Activated naive CD8-positive, alpha-beta T cell treated with anti-CD3 and anti-CD28 coated beads for 36 hours (primary cell): ENCODE data around the gene WNT9B. TPM values are rescaled to one million over a fixed set of nuclear protein-coding genes. Genes with fewer than 3 reads are reported as not detected.

ENCODE experiments used
- DNase-seq: peaks from one replicate; pipeline ENCODE4 v3.0.0; 2021
- H3K27ac Mint-ChIP-seq: one replicate; pipeline ENCODE4 v1.8.0; 2022; ENCODE audit warnings: mild to moderate bottlenecking, moderate library complexity, mixed read lengths
- H3K27me3 Mint-ChIP-seq: one replicate; pipeline ENCODE4 v1.8.0; 2022; ENCODE audit warnings: mild to moderate bottlenecking, mixed read lengths
- H3K36me3 Mint-ChIP-seq: one replicate; pipeline ENCODE4 v1.8.0; 2021; ENCODE audit warnings: mild to moderate bottlenecking, mixed read lengths
- H3K4me1 Mint-ChIP-seq: one replicate; pipeline ENCODE4 v1.8.0; 2021; ENCODE audit warnings: mixed read lengths
- H3K4me3 Mint-ChIP-seq: one replicate; pipeline ENCODE4 v1.8.0; 2022; ENCODE audit warnings: mild to moderate bottlenecking, moderate library complexity, mixed read lengths
- H3K9me3 Mint-ChIP-seq: one replicate; pipeline ENCODE4 v1.8.0; 2022; ENCODE audit warnings: mixed read lengths
- total RNA-seq, 2 experiments: library from RNA; stranded (reverse); gene quantifications; one replicate each; pipeline ENCODE4 v1.2.3, GENCODE V29; 2021

The WNT9B gene
- total RNA-seq = not detected

- Mint-ChIP-seq H3K27ac (no peak within 1 kb of the TSS), H3K9me3 (no peaks in the 10 kb centered on the region), H3K36me3 (no peaks in the 10 kb centered on the region), H3K4me1 (no peaks in the 10 kb centered on the region), H3K27me3 (peaks cover 77% of the 10 kb centered on the region), H3K4me3 (peak within 1 kb of the TSS; percentile 69)
- peak; percentile 14 for DNase-seq
Observed at GRCh38 chr17:46851029-46851741, at the start of gene WNT9B. WNT9B (plus strand) TSS chr17:46851583; CDS start chr17:46851639, 56 bp downstream.

GRCh38 chr17:46802800-46803199, 48.6 kb upstream of the WNT9B start:
- H3K4me3 Mint-ChIP-seq = no peak overlapping the region
- no peak overlapping the region for H3K27ac Mint-ChIP-seq
- H3K27me3 Mint-ChIP-seq = peaks cover 3% of the 10 kb centered on the region

GRCh38 chr17:46803544-46803943, 47.8 kb upstream of the WNT9B start:
- DNase-seq = no peak
- Mint-ChIP-seq H3K4me1 (no peaks in the 10 kb centered on the region), H3K36me3 (no peaks in the 10 kb centered on the region), H3K27ac (no peak overlapping the region), H3K4me3 (no peak overlapping the region), H3K27me3 (peaks cover 3% of the 10 kb centered on the region), H3K9me3 (no peaks in the 10 kb centered on the region)

More at GRCh38 chr17:46802800-46803199, 48.6 kb upstream of the WNT9B start:
- Mint-ChIP-seq H3K9me3 (no peaks in the 10 kb centered on the region), H3K4me1 (no peaks in the 10 kb centered on the region), H3K36me3 (no peaks in the 10 kb centered on the region)
- DNase-seq = no peak

- H3K36me3 Mint-ChIP-seq = no peaks in the 10 kb centered on the region
- H3K4me3 Mint-ChIP-seq = no peak overlapping the region
- H3K27ac Mint-ChIP-seq = no peak overlapping the region
- H3K27me3 Mint-ChIP-seq = peaks cover under 1% of the 10 kb centered on the region
- H3K4me1 Mint-ChIP-seq = no peaks in the 10 kb centered on the region
- H3K9me3 Mint-ChIP-seq = no peaks in the 10 kb centered on the region
- DNase-seq = no peak
Observed at GRCh38 chr17:46805771-46806170, 45.6 kb upstream of the WNT9B start.

- Mint-ChIP-seq H3K4me1 (no peaks in the 10 kb centered on the region), H3K27ac (no peak overlapping the region), H3K36me3 (no peaks in the 10 kb centered on the region), H3K27me3 (peaks cover 26% of the 10 kb centered on the region), H3K4me3 (no peak overlapping the region), H3K9me3 (no peaks in the 10 kb centered on the region)
- DNase-seq = no peak
Observed at GRCh38 chr17:46809110-46809571, 42.2 kb upstream of the WNT9B start.

GRCh38 chr17:46810837-46811236, 40.5 kb upstream of the WNT9B start:
- H3K4me1 Mint-ChIP-seq = no peaks in the 10 kb centered on the region
- no peaks in the 10 kb centered on the region for H3K9me3 Mint-ChIP-seq
- no peaks in the 10 kb centered on the region for H3K36me3 Mint-ChIP-seq
- no peak for DNase-seq
- peaks cover 43% of the 10 kb centered on the region for H3K27me3 Mint-ChIP-seq
- no peak overlapping the region for H3K27ac Mint-ChIP-seq
- H3K4me3 Mint-ChIP-seq = no peak overlapping the region

- Mint-ChIP-seq H3K27ac (no peak overlapping the region), H3K4me1 (peaks cover 2% of the 10 kb centered on the region), H3K9me3 (no peaks in the 10 kb centered on the region), H3K4me3 (no peak overlapping the region), H3K36me3 (no peaks in the 10 kb centered on the region), H3K27me3 (peaks cover 55% of the 10 kb centered on the region)
- DNase-seq = no peak
Observed at GRCh38 chr17:46811978-46812583, 39.3 kb upstream of the WNT9B start.

- H3K36me3 Mint-ChIP-seq = no peaks in the 10 kb centered on the region
- H3K4me3 Mint-ChIP-seq = no peak overlapping the region
- peaks cover 62% of the 10 kb centered on the region for H3K27me3 Mint-ChIP-seq
- H3K27ac Mint-ChIP-seq = no peak overlapping the region
- no peaks in the 10 kb centered on the region for H3K9me3 Mint-ChIP-seq
- DNase-seq = no peak
- peaks cover 7% of the 10 kb centered on the region for H3K4me1 Mint-ChIP-seq
Observed at GRCh38 chr17:46812624-46813318, 38.6 kb upstream of the WNT9B start.

- Mint-ChIP-seq H3K36me3 (no peaks in the 10 kb centered on the region), H3K4me1 (peaks cover 10% of the 10 kb centered on the region), H3K4me3 (no peak overlapping the region), H3K27ac (no peak overlapping the region), H3K9me3 (no peaks in the 10 kb centered on the region), H3K27me3 (peaks cover 74% of the 10 kb centered on the region)
- DNase-seq = no peak
Observed at GRCh38 chr17:46813920-46814319, 37.5 kb upstream of the WNT9B start.

GRCh38 chr17:46814446-46814845, 36.9 kb upstream of the WNT9B start:
- no peak overlapping the region for H3K4me3 Mint-ChIP-seq
- no peak for DNase-seq
- H3K4me1 Mint-ChIP-seq = peaks cover 11% of the 10 kb centered on the region
- no peaks in the 10 kb centered on the region for H3K36me3 Mint-ChIP-seq
- H3K9me3 Mint-ChIP-seq = no peaks in the 10 kb centered on the region
- peaks cover 79% of the 10 kb centered on the region for H3K27me3 Mint-ChIP-seq
- H3K27ac Mint-ChIP-seq = no peak overlapping the region

- Mint-ChIP-seq H3K27ac (no peak overlapping the region), H3K4me1 (peaks cover 19% of the 10 kb centered on the region), H3K9me3 (no peaks in the 10 kb centered on the region), H3K36me3 (no peaks in the 10 kb centered on the region), H3K4me3 (no peak overlapping the region), H3K27me3 (peaks cover 92% of the 10 kb centered on the region)
- no peak for DNase-seq
Observed at GRCh38 chr17:46815474-46816353, 35.7 kb upstream of the WNT9B start.

- no peak for DNase-seq
- peaks cover 28% of the 10 kb centered on the region for H3K4me1 Mint-ChIP-seq
- H3K9me3 Mint-ChIP-seq = no peaks in the 10 kb centered on the region
- H3K27me3 Mint-ChIP-seq = peaks cover 100% of the 10 kb centered on the region
- no peaks in the 10 kb centered on the region for H3K36me3 Mint-ChIP-seq
- peak overlapping the region; percentile 29 for H3K4me3 Mint-ChIP-seq
- no peak overlapping the region for H3K27ac Mint-ChIP-seq
Observed at GRCh38 chr17:46817151-46817900, 34.1 kb upstream of the WNT9B start.

GRCh38 chr17:46817901-46818209, 33.5 kb upstream of the WNT9B start:
- Mint-ChIP-seq H3K27me3 (peaks cover 99% of the 10 kb centered on the region), H3K36me3 (no peaks in the 10 kb centered on the region), H3K4me3 (peak overlapping the region; percentile 54), H3K27ac (no peak overlapping the region), H3K4me1 (peaks cover 28% of the 10 kb centered on the region), H3K9me3 (no peaks in the 10 kb centered on the region)
- DNase-seq = no peak

- H3K36me3 Mint-ChIP-seq = no peaks in the 10 kb centered on the region
- no peak within 1 kb of the TSS for H3K27ac Mint-ChIP-seq
- H3K9me3 Mint-ChIP-seq = no peaks in the 10 kb centered on the region
- peak within 1 kb of the TSS; percentile 65 for H3K4me3 Mint-ChIP-seq
- H3K27me3 Mint-ChIP-seq = peaks cover 97% of the 10 kb centered on the region
- DNase-seq = peak; percentile 63
- H3K4me1 Mint-ChIP-seq = peaks cover 28% of the 10 kb centered on the region
Observed at GRCh38 chr17:46818316-46818928, 33.0 kb upstream of the WNT9B start, which contains the start of gene WNT3. WNT3 (minus strand) TSS chr17:46818692; CDS start chr17:46818597, 95 bp downstream.
